IMR-90 (cell line): ENCODE results near the gene ZFAND4. TPM values are rescaled to one million over a fixed set of nuclear protein-coding genes. Genes with fewer than 3 reads are reported as not detected.

Source experiments
- ATAC-seq: fragments of 200-7000 bp; cut with Tn5 transposase; 2 replicates; pipeline ENCODE4 v1.9.1; 2020; ENCODE audit warnings: low read depth, mild to moderate bottlenecking, moderate library complexity
- BruUV-seq: library from RNA; stranded (reverse); fragments of 400-500 nt; replicated peaks from 2 replicates; lab custom pipeline; 2021; lab: Mats Ljungman, UMichigan
- CTCF ChIA-PET: fragments of 300-600 bp; formaldehyde crosslinking; extraction: SDS; loops from one replicate; lab custom pipeline; 2021; ENCODE audit warnings: antibody characterized with exemption; lab: Yijun Ruan, JAX
- POLR2A ChIA-PET: fragments of 300-600 bp; sonication (Branson Sonifier 250); formaldehyde crosslinking; loops from one replicate; lab custom pipeline; 2022; ENCODE audit warnings: antibody characterized with exemption; ENCODE audit not compliant: unreplicated experiment; lab: Charles Lee
- DNase-seq: peaks from one replicate; pipeline ENCODE4 v3.0.0; 2013
- H2AFZ ChIP-seq: replicated peaks from 2 replicates; pipeline ENCODE3; 2013; ENCODE audit warnings: low read length, mild to moderate bottlenecking; ENCODE audit not compliant: poor library complexity
- H2AK5ac ChIP-seq: 2 replicates; pipeline ENCODE4 v1.6.1; 2013; ENCODE audit warnings: low read depth, low read length, inconsistent platforms
- H2AK9ac ChIP-seq: replicated peaks from 2 replicates; pipeline ENCODE3; 2013; ENCODE audit warnings: mild to moderate bottlenecking, low read depth, low read length, moderate library complexity; ENCODE audit not compliant: poor library complexity
- H2BK120ac ChIP-seq: 2 replicates; pipeline ENCODE4 v1.6.1; 2013; ENCODE audit warnings: low read depth, low read length, inconsistent platforms
- H2BK15ac ChIP-seq: 3 replicates; pipeline ENCODE4 v1.6.1; 2013; ENCODE audit warnings: low read depth, low read length, inconsistent platforms
- H2BK20ac ChIP-seq: 2 replicates; pipeline ENCODE4 v1.6.1; 2013; ENCODE audit warnings: low read depth, mild to moderate bottlenecking, inconsistent platforms, low read length, moderate library complexity
- H2BK5ac ChIP-seq: 2 replicates; pipeline ENCODE4 v1.6.1; 2013; ENCODE audit warnings: mild to moderate bottlenecking, low read depth, low read length, inconsistent platforms; ENCODE audit not compliant: poor library complexity, severe bottlenecking
- H3K14ac ChIP-seq: replicated peaks from 2 replicates; pipeline ENCODE4 v1.6.1; 2013; ENCODE audit warnings: low read depth, low read length, inconsistent platforms
- H3K18ac ChIP-seq: 2 replicates; pipeline ENCODE4 v1.6.1; 2013; ENCODE audit warnings: low read depth, low read length, control low read depth
- H3K23ac ChIP-seq: 2 replicates; pipeline ENCODE4 v1.6.1; 2013; ENCODE audit warnings: low read depth, low read length, inconsistent platforms
- H3K27ac ChIP-seq: 2 replicates; pipeline ENCODE4 v1.5.1; 2013; ENCODE audit warnings: mild to moderate bottlenecking, control low read depth, low read length; ENCODE audit not compliant: insufficient read depth
- H3K27me3 ChIP-seq: 2 replicates; pipeline ENCODE4 v1.6.1; 2013; ENCODE audit warnings: low read length; ENCODE audit not compliant: control insufficient read depth, insufficient read depth
- H3K36me3 ChIP-seq: 2 replicates; pipeline ENCODE4 v1.6.1; 2013; ENCODE audit warnings: low read length, mixed read lengths; ENCODE audit not compliant: control insufficient read depth, insufficient read depth
- H3K4ac ChIP-seq: 2 replicates; pipeline ENCODE4 v1.6.1; 2013; ENCODE audit warnings: low read depth, low read length, inconsistent platforms
- H3K4me1 ChIP-seq: 2 replicates; pipeline ENCODE4 v1.6.1; 2013; ENCODE audit warnings: low read length, mixed read lengths; ENCODE audit not compliant: control insufficient read depth, insufficient read depth
- H3K4me2 ChIP-seq: 2 replicates; pipeline ENCODE4 v1.6.1; 2013; ENCODE audit warnings: low read depth, mild to moderate bottlenecking, control low read depth, low read length, moderate library complexity
- H3K4me3 ChIP-seq: 2 replicates; pipeline ENCODE4 v1.5.1; 2013; ENCODE audit warnings: low read depth, mild to moderate bottlenecking, control low read depth, low read length, moderate library complexity; ENCODE audit not compliant: insufficient read depth
- H3K56ac ChIP-seq: 2 replicates; pipeline ENCODE4 v1.6.1; 2013; ENCODE audit warnings: low read length, inconsistent platforms; ENCODE audit not compliant: insufficient read depth; ENCODE audit errors: extremely low read depth
- H3K79me1 ChIP-seq, 2 experiments: 2 replicates each; pipeline ENCODE4 v1.6.1; 2013; ENCODE audit warnings: low read length in 2 of 2, inconsistent platforms in 1 of 2, low read depth in 1 of 2
- H3K9ac ChIP-seq: 2 replicates; pipeline ENCODE4 v1.6.1; 2013; ENCODE audit warnings: low read depth, low read length, control low read depth
- H3K9me1 ChIP-seq: 2 replicates; pipeline ENCODE4 v1.6.1; 2013; ENCODE audit warnings: low read length, inconsistent platforms; ENCODE audit not compliant: insufficient read depth
- H3K9me3 ChIP-seq: 2 replicates; pipeline ENCODE4 v1.6.1; 2013; ENCODE audit warnings: low read length; ENCODE audit not compliant: control insufficient read depth, insufficient read depth
- H4K20me1 ChIP-seq: 2 replicates; pipeline ENCODE4 v1.6.1; 2013; ENCODE audit warnings: low read length, inconsistent platforms; ENCODE audit not compliant: insufficient read depth
- H4K5ac ChIP-seq: 2 replicates; pipeline ENCODE4 v1.6.1; 2013; ENCODE audit warnings: mild to moderate bottlenecking, low read depth, low read length, control low read depth
- H4K8ac ChIP-seq, 2 experiments: 2 replicates each; pipeline ENCODE4 v1.6.1; 2013; ENCODE audit warnings: low read depth in 2 of 2, low read length in 2 of 2, control low read depth in 1 of 2, inconsistent platforms in 1 of 2
- H4K91ac ChIP-seq: 2 replicates; pipeline ENCODE4 v1.6.1; 2013; ENCODE audit warnings: low read depth, low read length, inconsistent platforms; ENCODE audit not compliant: insufficient read depth
- BHLHE40 ChIP-seq: fragments of 150-350 bp; IDR thresholded peaks from 2 replicates; pipeline ENCODE4 v1.6.1; 2016; ENCODE audit warnings: mild to moderate bottlenecking, low read depth, low read length
- CHD1 ChIP-seq: IDR thresholded peaks from 2 replicates; pipeline ENCODE4 v1.6.1; 2012; ENCODE audit warnings: low read depth, low read length, improper control_type of control experiment
- CTCF ChIP-seq: conservative IDR thresholded peaks from 2 replicates; pipeline ENCODE4 v1.5.1; 2012; ENCODE audit warnings: mild to moderate bottlenecking, low read depth, low read length, improper control_type of control experiment
- ELK1 ChIP-seq: fragments of 150-350 bp; IDR thresholded peaks from 2 replicates; pipeline ENCODE4 v1.6.1; 2016; ENCODE audit warnings: low read depth, mild to moderate bottlenecking, low read length, moderate library complexity, borderline replicate concordance
- FOS ChIP-seq: fragments of 150-350 bp; IDR thresholded peaks from 2 replicates; pipeline ENCODE4 v1.6.1; 2016; ENCODE audit warnings: low read depth, low read length
- MAFK ChIP-seq: IDR thresholded peaks from 2 replicates; pipeline ENCODE4 v1.6.1; 2012; ENCODE audit warnings: low read depth, low read length, improper control_type of control experiment
- MAZ ChIP-seq: IDR thresholded peaks from 2 replicates; pipeline ENCODE4 v1.6.1; 2012; ENCODE audit warnings: low read depth, mild to moderate bottlenecking, low read length, improper control_type of control experiment, moderate library complexity, borderline replicate concordance
- MXI1 ChIP-seq: IDR thresholded peaks from 2 replicates; pipeline ENCODE4 v1.6.1; 2012; ENCODE audit warnings: low read depth, mild to moderate bottlenecking, low read length, moderate library complexity, borderline replicate concordance
- NFE2L2 ChIP-seq: fragments of 150-350 bp; IDR thresholded peaks from 2 replicates; pipeline ENCODE4 v1.6.1; 2016; ENCODE audit warnings: low read depth, mild to moderate bottlenecking, low read length
- POLR2A ChIP-seq: IDR thresholded peaks from 2 replicates; pipeline ENCODE4 v1.6.1; 2012; ENCODE audit warnings: mild to moderate bottlenecking, low read depth, low read length
- RCOR1 ChIP-seq: IDR thresholded peaks from 2 replicates; pipeline ENCODE4 v1.6.1; 2012; ENCODE audit warnings: mild to moderate bottlenecking, low read length, improper control_type of control experiment; ENCODE audit not compliant: insufficient replicate concordance
- RFX5 ChIP-seq: IDR thresholded peaks from 2 replicates; pipeline ENCODE4 v1.8.0; 2012; ENCODE audit warnings: low read depth, mild to moderate bottlenecking, low read length, moderate library complexity
- WGBS, 2 experiments: methylation state at CpG; one replicate each; pipeline versions ENCODE4 v1.1.5 to v1.1.7; 2013; ENCODE audit warnings: missing lambda C conversion rate in 2 of 2; ENCODE audit not compliant: insufficient read length in 1 of 2; ENCODE audit errors: extremely low coverage in 2 of 2; 5-methylcytosine and 5-hydroxymethylcytosine counted together
- dilution Hi-C: fragments of 300-500 bp; cut with HindIII; formaldehyde crosslinking; loops from one replicate; pipeline ENCODE4 v1.14.3; 2018; ENCODE audit warnings: low sequenced_read_pairs; ENCODE audit not compliant: unreplicated experiment
- in situ Hi-C: fragments of 300-500 bp; cut with MboI; formaldehyde crosslinking; loops from 3 replicates; pipeline ENCODE4 v1.14.3; 2019; ENCODE audit warnings: low sequenced_read_pairs, inconsistent platforms, mixed read lengths
- intact Hi-C: fragments of 100-400 bp; cut with micrococcal nuclease; formaldehyde crosslinking; loops from 2 replicates; pipeline ENCODE4 v1.10.0; 2022
- polyA plus RNA-seq, 3 experiments: library from polyadenylated mRNA; depleted of rRNA; stranded (reverse); fragments of >200 nt; gene quantifications; 2 replicates each; pipeline ENCODE4 v1.2.3, GENCODE V29; 2012; ENCODE audit warnings: low replicate concordance in 1 of 3
- total RNA-seq: library from RNA; depleted of rRNA; stranded (reverse); fragments of >200 nt; gene quantifications from 2 replicates; pipeline ENCODE4 v1.2.3, GENCODE V29; 2012
- TF ChIP-seq, protein P1 (sequence below): fragments of 150-350 bp; IDR thresholded peaks from 2 replicates; pipeline ENCODE4 v1.6.1; 2017; ENCODE audit warnings: mild to moderate bottlenecking, antibody characterized with exemption, low read length, low read depth

ZFAND4 gene
- total and polyA plus RNA-seq, 2 of the 4 experiments (the other 2 are of a cell fraction) = 2.0 to 3.4 TPM

DNA sequence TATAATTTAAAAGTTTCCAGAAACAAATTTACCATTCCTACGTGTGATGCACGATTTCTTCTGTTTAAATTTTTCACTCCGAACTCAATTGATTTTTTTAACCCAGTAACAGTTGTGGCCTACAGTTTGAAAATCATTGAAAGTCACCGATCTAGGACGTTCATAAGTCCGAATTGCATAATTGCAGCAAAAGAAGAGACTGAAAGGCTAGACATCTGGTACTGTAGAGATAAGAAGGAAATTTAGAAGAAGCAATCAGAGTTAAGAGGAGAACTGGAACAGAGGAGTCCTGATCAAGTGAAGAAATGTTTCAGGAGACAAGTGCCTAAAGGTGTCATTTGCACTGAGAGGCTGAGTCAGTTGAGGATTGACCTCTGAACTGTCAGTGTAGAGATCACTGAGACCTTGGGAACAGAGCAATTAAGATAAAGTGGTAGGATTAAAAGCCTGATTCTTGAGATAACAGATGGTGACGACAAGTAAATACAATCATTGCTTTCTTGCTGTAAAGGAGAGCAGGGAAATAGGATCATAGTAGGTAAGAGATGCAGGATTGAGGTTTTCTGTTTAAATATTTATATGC lies 73.5 kb downstream of the ZFAND4 start:
- Histone ChIP-seq H2AFZ (no peak overlapping the region), H3K56ac (no peak overlapping the region), H2BK15ac (no peak overlapping the region), H3K36me3 (no peaks in the 10 kb centered on the region), H3K9me1 (no peaks in the 10 kb centered on the region), H3K14ac (no peak overlapping the region), H3K4me3 (no peak overlapping the region), H3K27ac (no peak overlapping the region), H4K8ac (no peak overlapping the region), H3K4me1 (no peaks in the 10 kb centered on the region), H3K9ac (no peak overlapping the region), H4K91ac (no peak overlapping the region), H3K79me1 (peaks cover 0 to 1% of the 10 kb centered on the region in 2 experiments; a peak in 1 of 4 replicates), H4K20me1 (no peaks in the 10 kb centered on the region), H2AK5ac (no peak overlapping the region), H3K27me3 (peaks cover 20% of the 10 kb centered on the region), H2AK9ac (no peak overlapping the region), H3K4me2 (no peak overlapping the region), H3K4ac (no peak overlapping the region), H2BK120ac (no peak overlapping the region), H4K5ac (no peak overlapping the region), H3K18ac (no peak overlapping the region), H3K9me3 (no peaks in the 10 kb centered on the region), H3K23ac (no peak overlapping the region), H2BK20ac (no peak overlapping the region), H2BK5ac (no peak overlapping the region)
- DNase-seq (no peak), ATAC-seq (no peak)
- in situ Hi-C loops (no loop called here), dilution Hi-C loops (no loop called here), intact Hi-C loops (no loop called here)
- ChIA-PET CTCF (no interaction called here), POLR2A (no interaction called here)
- no TSS peak for BruUV-seq
- TF ChIP-seq RFX5 (no peak), CTCF (no peak), MAFK (no peak), MAZ (no peak), MXI1 (no peak), CHD1 (no peak), RCOR1 (no peak), FOS (no peak), BHLHE40 (no peak), ELK1 (no peak), POLR2A (no peak), NFE2L2 (no peak)
- TF ChIP-seq, protein P1, sequence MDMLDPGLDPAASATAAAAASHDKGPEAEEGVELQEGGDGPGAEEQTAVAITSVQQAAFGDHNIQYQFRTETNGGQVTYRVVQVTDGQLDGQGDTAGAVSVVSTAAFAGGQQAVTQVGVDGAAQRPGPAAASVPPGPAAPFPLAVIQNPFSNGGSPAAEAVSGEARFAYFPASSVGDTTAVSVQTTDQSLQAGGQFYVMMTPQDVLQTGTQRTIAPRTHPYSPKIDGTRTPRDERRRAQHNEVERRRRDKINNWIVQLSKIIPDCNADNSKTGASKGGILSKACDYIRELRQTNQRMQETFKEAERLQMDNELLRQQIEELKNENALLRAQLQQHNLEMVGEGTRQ = no peak
- WGBS, 2 experiments = no CpG with 5 or more reads among the region's 7 CpGs
